AG04450 (cell line): ENCODE results near the gene NXPH2. TPM values are rescaled to one million over a fixed set of nuclear protein-coding genes. Genes with fewer than 3 reads are reported as not detected.
A peak's percentile ranks its signal among the peaks of the same experiment; 100 is the strongest.

Experiments
- CTCF ChIA-PET: fragments of 300-600, 350-600 bp; formaldehyde crosslinking; extraction: SDS; loops from one replicate; lab custom pipeline; 2022; ENCODE audit warnings: antibody characterized with exemption, inconsistent platforms; lab: Charles Lee
- POLR2A ChIA-PET: fragments of 350-600 bp; formaldehyde crosslinking; extraction: SDS; loops from one replicate; lab custom pipeline; 2021; ENCODE audit warnings: antibody characterized with exemption, inconsistent platforms; lab: Yijun Ruan, JAX
- DNase-seq: peaks from one replicate; pipeline ENCODE4 v3.0.0-alpha.2; 2011; ENCODE audit warnings: low read depth, low spot score
- H3K27ac ChIP-seq: one replicate; pipeline ENCODE4 v1.5.1; 2012; ENCODE audit warnings: low read depth, low read length, control low read depth
- H3K27me3 ChIP-seq: one replicate; pipeline ENCODE4 v1.6.0; 2012; ENCODE audit warnings: low read length; ENCODE audit not compliant: control insufficient read depth, insufficient read depth
- H3K4me3 ChIP-seq: 2 replicates; pipeline ENCODE4 v1.5.1; 2011; ENCODE audit warnings: mild to moderate bottlenecking, low read depth, low read length, control low read depth
- H3K9me3 ChIP-seq: 2 replicates; pipeline ENCODE4 v1.5.1; 2012; ENCODE audit warnings: low read length; ENCODE audit not compliant: control insufficient read depth, insufficient read depth
- polyA plus RNA-seq: library from polyadenylated mRNA; depleted of rRNA; stranded (reverse); fragments of >200 nt; gene quantifications from 2 replicates; pipeline ENCODE4 v1.2.3, GENCODE V29; 2011
- TF ChIP-seq, protein P1 (sequence below): IDR thresholded peaks from 2 replicates; pipeline ENCODE4 v1.5.1; 2011; ENCODE audit warnings: low read depth, low read length, control low read depth, inconsistent platforms

NXPH2 gene
- polyA plus RNA-seq, 1 experiment: not detected

DNA sequence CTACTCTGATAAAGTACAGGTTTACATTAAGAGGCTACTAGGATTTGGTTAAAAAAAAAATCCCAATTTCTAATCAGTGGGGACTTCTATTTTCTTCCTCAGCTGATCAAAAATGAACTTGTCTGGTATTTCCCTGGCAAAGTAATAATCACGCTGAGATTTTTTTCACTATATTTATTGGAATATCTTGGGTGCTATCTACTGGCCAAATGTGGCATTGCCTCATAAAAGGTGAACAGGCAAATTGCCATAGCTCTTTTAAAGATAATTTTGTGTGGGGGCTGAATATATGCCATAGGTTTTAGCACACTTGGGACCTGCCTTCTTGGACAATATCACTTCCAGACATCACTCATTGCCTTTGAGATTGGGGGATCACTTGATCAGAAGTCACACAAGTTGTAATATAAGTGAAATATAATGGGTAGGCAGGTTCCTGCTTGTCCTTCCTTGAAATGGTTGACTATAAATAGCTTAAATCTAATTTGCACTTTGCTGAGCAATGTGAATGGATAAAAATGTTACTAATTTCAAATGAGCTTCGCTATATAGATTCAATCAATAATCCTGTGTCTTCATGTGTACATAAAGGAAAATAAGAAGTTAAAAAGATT lies 7.0 kb upstream of the NXPH2 start:
- Histone ChIP-seq H3K27me3 (peaks cover 2% of the 10 kb centered on the region), H3K4me3 (no peak overlapping the region), H3K9me3 (no peaks in the 10 kb centered on the region), H3K27ac (no peak overlapping the region)
- TF ChIP-seq, protein P1, sequence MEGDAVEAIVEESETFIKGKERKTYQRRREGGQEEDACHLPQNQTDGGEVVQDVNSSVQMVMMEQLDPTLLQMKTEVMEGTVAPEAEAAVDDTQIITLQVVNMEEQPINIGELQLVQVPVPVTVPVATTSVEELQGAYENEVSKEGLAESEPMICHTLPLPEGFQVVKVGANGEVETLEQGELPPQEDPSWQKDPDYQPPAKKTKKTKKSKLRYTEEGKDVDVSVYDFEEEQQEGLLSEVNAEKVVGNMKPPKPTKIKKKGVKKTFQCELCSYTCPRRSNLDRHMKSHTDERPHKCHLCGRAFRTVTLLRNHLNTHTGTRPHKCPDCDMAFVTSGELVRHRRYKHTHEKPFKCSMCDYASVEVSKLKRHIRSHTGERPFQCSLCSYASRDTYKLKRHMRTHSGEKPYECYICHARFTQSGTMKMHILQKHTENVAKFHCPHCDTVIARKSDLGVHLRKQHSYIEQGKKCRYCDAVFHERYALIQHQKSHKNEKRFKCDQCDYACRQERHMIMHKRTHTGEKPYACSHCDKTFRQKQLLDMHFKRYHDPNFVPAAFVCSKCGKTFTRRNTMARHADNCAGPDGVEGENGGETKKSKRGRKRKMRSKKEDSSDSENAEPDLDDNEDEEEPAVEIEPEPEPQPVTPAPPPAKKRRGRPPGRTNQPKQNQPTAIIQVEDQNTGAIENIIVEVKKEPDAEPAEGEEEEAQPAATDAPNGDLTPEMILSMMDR: peak; percentile 70
- CTCF ChIA-PET: interaction anchor here (0.6 to 3.6 kb wide), 15 partner anchors 9 to 922 kb away, joined by 3 to 61 read pairs (median 4); no protein-coding TSS in a partner anchor
- DNase-seq: no peak
- POLR2A ChIA-PET: no interaction called here

DNA sequence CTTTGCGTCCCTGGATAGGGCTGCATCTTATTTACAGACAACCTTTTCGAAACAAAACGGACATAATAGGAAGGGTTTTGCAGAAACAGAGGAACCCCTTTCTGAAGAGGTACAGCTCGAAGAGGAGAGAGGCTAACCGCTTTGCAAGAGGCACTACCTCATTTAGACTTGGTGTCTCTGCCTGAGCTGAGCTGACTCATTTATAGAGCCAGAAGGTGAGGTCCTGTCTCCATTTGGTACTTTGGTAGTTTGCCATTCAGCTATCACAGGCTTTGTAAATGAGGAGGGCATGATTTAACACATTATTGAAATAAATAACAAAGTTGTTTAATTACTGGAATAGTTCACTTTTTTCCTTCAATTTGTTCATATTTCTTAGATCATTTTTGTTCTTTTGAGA lies 2.2 kb upstream of the NXPH2 start:
- CTCF ChIA-PET: no interaction called here
- TF ChIP-seq, protein P1: no peak
- H3K9me3 ChIP-seq: no peaks in the 10 kb centered on the region
- peaks cover 29% of the 10 kb centered on the region for H3K27me3 ChIP-seq
- POLR2A ChIA-PET: no interaction called here
- no peak overlapping the region for H3K27ac ChIP-seq
- no peak overlapping the region for H3K4me3 ChIP-seq
- DNase-seq: no peak

DNA sequence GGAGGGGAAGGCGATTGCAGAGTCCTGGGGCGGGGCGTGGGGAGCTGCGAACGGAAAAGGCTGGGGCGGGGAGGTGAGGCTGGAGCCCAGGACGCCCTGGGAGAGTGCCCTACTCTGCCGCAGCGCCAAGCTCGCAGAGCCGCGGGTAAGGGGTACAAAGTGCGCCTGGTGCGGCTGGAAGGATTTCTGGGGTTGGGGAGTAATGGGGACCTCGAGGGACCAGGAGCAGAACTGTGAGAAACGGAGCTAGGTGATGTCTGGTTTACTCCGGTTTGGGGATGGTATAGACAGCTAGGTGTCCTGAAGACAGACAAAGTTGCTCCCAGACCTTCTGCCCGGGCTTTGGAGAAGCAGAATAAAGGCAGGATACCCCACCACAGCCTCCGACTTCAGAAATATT lies 718 bp upstream of the NXPH2 start:
- H3K4me3 ChIP-seq: no peak overlapping the region

DNA sequence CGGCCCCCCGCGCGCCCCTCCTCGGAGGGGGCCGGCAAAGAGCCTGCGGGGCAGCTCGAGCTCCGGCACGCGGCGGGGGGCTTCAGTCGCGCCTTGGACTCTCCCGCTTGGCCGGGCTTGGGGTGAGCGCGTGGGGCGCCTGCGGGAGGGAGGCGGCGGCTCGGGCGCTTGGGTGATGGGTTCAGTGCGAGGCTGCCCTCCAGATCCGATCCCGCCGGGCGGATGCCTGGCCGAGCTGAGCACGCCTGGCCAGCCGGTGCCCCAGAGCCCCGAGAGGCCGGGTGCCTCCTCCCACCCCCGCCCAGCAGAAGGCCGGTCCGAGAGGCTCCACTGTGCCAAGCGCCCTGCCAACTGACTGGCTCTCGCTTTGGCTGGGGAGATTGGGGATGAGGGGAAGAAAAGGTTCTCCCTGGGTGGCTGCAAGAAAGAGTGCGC lies 273 bp upstream of the NXPH2 start:
- peaks cover 27% of the 10 kb centered on the region for H3K27me3 ChIP-seq
- DNase-seq: no peak
- H3K9me3 ChIP-seq: no peaks in the 10 kb centered on the region
- ChIA-PET CTCF (no interaction called here), POLR2A (interaction anchor here (0.6 kb wide), 1 partner anchor 360 kb away, joined by 3 read pairs; no protein-coding TSS in a partner anchor)
- no peak overlapping the region for H3K4me3 ChIP-seq
- H3K27ac ChIP-seq: no peak overlapping the region
- TF ChIP-seq, protein P1: no peak

More for the DNA sequence above, 718 bp upstream of the NXPH2 start:
- no peak for DNase-seq
- POLR2A ChIA-PET: no interaction called here
- TF ChIP-seq, protein P1: no peak
- H3K27me3 ChIP-seq: peaks cover 27% of the 10 kb centered on the region
- CTCF ChIA-PET: no interaction called here
- H3K9me3 ChIP-seq: no peaks in the 10 kb centered on the region
- no peak overlapping the region for H3K27ac ChIP-seq

DNA sequence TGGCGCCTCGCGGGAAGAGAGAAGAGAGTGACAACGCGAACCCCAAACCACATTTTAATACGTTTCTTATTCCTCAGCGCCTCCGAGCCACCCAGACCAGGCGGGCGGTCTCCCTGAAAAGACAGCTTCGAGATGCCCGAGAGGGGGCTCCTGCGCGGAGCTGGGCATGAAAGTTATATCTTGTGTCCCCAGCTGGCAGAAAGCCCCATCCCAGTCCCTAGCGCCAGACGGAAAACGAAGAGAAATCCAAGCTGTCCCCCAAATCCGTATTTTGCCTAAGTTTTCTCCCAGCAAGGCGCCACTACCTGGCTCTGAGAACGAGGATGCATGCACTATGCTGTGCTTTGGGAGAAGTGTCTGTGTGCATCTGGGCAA lies 797 bp downstream of the NXPH2 start:
- no peak overlapping the region for H3K4me3 ChIP-seq
- H3K27me3 ChIP-seq: peaks cover 27% of the 10 kb centered on the region
- POLR2A ChIA-PET: no interaction called here

More for the DNA sequence above, 797 bp downstream of the NXPH2 start:
- TF ChIP-seq, protein P1: no peak
- H3K27ac ChIP-seq: no peak overlapping the region
- DNase-seq: no peak
- H3K9me3 ChIP-seq: no peaks in the 10 kb centered on the region
- CTCF ChIA-PET: no interaction called here
